Right lung (tissue), 10 donors: ENCODE measurements around the gene HMCN2. TPM values are rescaled to one million over a fixed set of nuclear protein-coding genes. Genes with fewer than 3 reads are reported as not detected.

ENCODE experiments used
- DNase-seq, 2 donors: peaks; one replicate each; pipeline ENCODE4 v3.0.0-alpha.2; 2013
- long read RNA-seq, 8 donors: transcript quantifications; one replicate each; lab custom pipeline, GENCODE V29; 2026
- polyA plus RNA-seq, 5 donors: library from polyadenylated mRNA; unstranded; fragments of 120-200 nt; gene quantifications; one replicate each; pipeline versions ENCODE4 v1.2.1 to v1.2.3, GENCODE V29; 2013; ENCODE audit warnings: inconsistent platforms in 1 of 5, low replicate concordance in 1 of 5; ENCODE audit not compliant: insufficient read length in 5 of 5, insufficient read depth in 1 of 5

Gene HMCN2
- polyA plus RNA-seq = 1 to 10 TPM in 2 of 5 donors, under 1 TPM in 3; 0.21 to 2.1 (median 0.55) TPM
- long read RNA-seq, donor 1 = 0 reads
- long read RNA-seq, donor 2 = 0 reads
- long read RNA-seq, donor 3 = 0 reads
- long read RNA-seq, donor 4 = 0 reads
- long read RNA-seq, donor 5 = 0 reads
- long read RNA-seq, donor 6 = 0 reads
- long read RNA-seq, donor 7 = 0 reads
- long read RNA-seq, donor 8 = 0 reads

- DNase-seq = no peak
Observed at GRCh38 chr9:130265431-130266235, at the start of gene HMCN2. HMCN2 (plus strand) TSS chr9:130265760; CDS start chr9:130265879, 119 bp downstream.

- no peak for DNase-seq
Observed at GRCh38 chr9:130217838-130218237, 47.7 kb upstream of the HMCN2 start.

GRCh38 chr9:130219661-130220096 is 45.9 kb upstream of the HMCN2 start:
- DNase-seq = no peak

GRCh38 chr9:130220352-130220751 is 45.2 kb upstream of the HMCN2 start:
- DNase-seq = peak; percentile 84 to 86

GRCh38 chr9:130222833-130223232 is 42.7 kb upstream of the HMCN2 start:
- no peak for DNase-seq

- DNase-seq = no peak
Observed at GRCh38 chr9:130225071-130225470, 40.5 kb upstream of the HMCN2 start.

- no peak for DNase-seq
Observed at GRCh38 chr9:130225586-130225985, 40.0 kb upstream of the HMCN2 start.

- no peak for DNase-seq
Observed at GRCh38 chr9:130226112-130226511, 39.4 kb upstream of the HMCN2 start.

GRCh38 chr9:130227833-130228232 is 37.7 kb upstream of the HMCN2 start:
- DNase-seq = no peak

- no peak for DNase-seq
Observed at GRCh38 chr9:130229759-130230158, 35.8 kb upstream of the HMCN2 start.

GRCh38 chr9:130230631-130231030 is 34.9 kb upstream of the HMCN2 start:
- no peak for DNase-seq

- no peak for DNase-seq
Observed at GRCh38 chr9:130232899-130233586, 32.5 kb upstream of the HMCN2 start.

- no peak for DNase-seq
Observed at GRCh38 chr9:130233587-130233945, 32.0 kb upstream of the HMCN2 start.

GRCh38 chr9:130234340-130235260 is 31.0 kb upstream of the HMCN2 start:
- no peak for DNase-seq

- DNase-seq = peak; percentile 57 to 64
Observed at GRCh38 chr9:130235558-130236435, 29.8 kb upstream of the HMCN2 start.

- no peak for DNase-seq
Observed at GRCh38 chr9:130236436-130236985, 29.0 kb upstream of the HMCN2 start.

GRCh38 chr9:130237076-130237475 is 28.5 kb upstream of the HMCN2 start:
- no peak for DNase-seq

- DNase-seq = peak; percentile 56 to 65
Observed at GRCh38 chr9:130237763-130238524, 27.6 kb upstream of the HMCN2 start.

GRCh38 chr9:130239363-130239695 is 26.2 kb upstream of the HMCN2 start:
- DNase-seq = no peak
